HEK293 (cell line): ENCODE data around the gene GNA12.

Experiments used
- CTCF ChIA-PET: fragments of 350-600 bp; formaldehyde crosslinking; extraction: SDS; loops from one replicate; lab custom pipeline; 2021; ENCODE audit warnings: antibody characterized with exemption; lab: Yijun Ruan, JAX
- POLR2A ChIA-PET: fragments of 300-600 bp; formaldehyde crosslinking; extraction: SDS; loops from one replicate; lab custom pipeline; 2020; ENCODE audit warnings: antibody characterized with exemption, inconsistent platforms; lab: Yijun Ruan, JAX
- H3K27ac ChIP-seq: fragments of 200-500 bp; sonication (Bioruptor generic); 2 replicates; pipeline ENCODE4 v1.5.1; 2014; ENCODE audit warnings: low read depth, low read length, control low read depth, inconsistent platforms; ENCODE audit errors: extremely low read depth
- H3K36me3 ChIP-seq, 2 experiments: fragments of 200-500 bp in 1 of 2; sonication (Bioruptor generic) in 1 of 2; 1 replicate in 1 of 2; 2 replicates in 1 of 2; pipeline ENCODE4 v1.5.1; 2014 to 2017; ENCODE audit warnings: inconsistent platforms in 2 of 2, low read length in 2 of 2; ENCODE audit not compliant: control insufficient read depth in 2 of 2, insufficient read depth in 1 of 2
- H3K4me1 ChIP-seq: fragments of 200-500 bp; sonication (Bioruptor generic); 2 replicates; pipeline ENCODE4 v1.5.1; 2014; ENCODE audit warnings: mild to moderate bottlenecking, low read length, inconsistent platforms; ENCODE audit not compliant: control insufficient read depth, insufficient read depth
- H3K4me3 ChIP-seq: 2 replicates; pipeline ENCODE4 v1.5.1; 2011; ENCODE audit warnings: low read depth, mild to moderate bottlenecking, control low read depth, low read length, moderate library complexity
- H3K9me3 ChIP-seq: fragments of 200-500 bp; sonication (Bioruptor generic); 2 replicates; pipeline ENCODE4 v1.5.1; 2014; ENCODE audit warnings: low read depth, low read length, inconsistent platforms; ENCODE audit not compliant: control insufficient read depth, insufficient read depth
- HOXA7 ChIP-seq: sonication (generic); formaldehyde crosslinking; IDR thresholded peaks from 2 replicates; pipeline ENCODE4 v1.8.1; 2022; ENCODE audit warnings: missing genetic modification reagents, borderline replicate concordance
- SCRT1 ChIP-seq: fragments of 450-650 bp; formaldehyde crosslinking; IDR thresholded peaks from 2 replicates; pipeline ENCODE4 v1.5.1; 2016; ENCODE audit warnings: missing biosample characterization, missing genetic modification characterization, borderline replicate concordance
- SP3 ChIP-seq: fragments of 450-650 bp; formaldehyde crosslinking; IDR thresholded peaks from 2 replicates; pipeline ENCODE4 v1.5.1; 2016; ENCODE audit warnings: missing biosample characterization, missing genetic modification characterization
- TRIM28 ChIP-seq: IDR thresholded peaks from 2 replicates; pipeline ENCODE4 v1.6.1; 2011; ENCODE audit warnings: low read length, control low read depth, borderline replicate concordance
- ZBTB10 ChIP-seq: fragments of 450-650 bp; formaldehyde crosslinking; IDR thresholded peaks from 2 replicates; pipeline ENCODE4 v1.5.1; 2016; ENCODE audit warnings: missing biosample characterization, missing genetic modification characterization
- ZNF37A ChIP-seq: fragments of 450-650 bp; IDR thresholded peaks from 2 replicates; pipeline ENCODE4 v1.5.1; 2018; ENCODE audit warnings: missing biosample characterization, missing genetic modification characterization
- ZNF391 ChIP-seq: fragments of 450-650 bp; formaldehyde crosslinking; IDR thresholded peaks from 2 replicates; pipeline ENCODE4 v1.5.1; 2016; ENCODE audit warnings: low read depth, missing biosample characterization, missing genetic modification characterization, borderline replicate concordance
- ZNF560 ChIP-seq: fragments of 450-650 bp; formaldehyde crosslinking; IDR thresholded peaks from 2 replicates; pipeline ENCODE4 v1.5.1; 2017; ENCODE audit warnings: missing biosample characterization, missing genetic modification characterization, borderline replicate concordance
- ZNF654 ChIP-seq: fragments of 450-650 bp; formaldehyde crosslinking; IDR thresholded peaks from 2 replicates; pipeline ENCODE4 v1.5.1; 2016; ENCODE audit warnings: low read depth, missing biosample characterization, missing genetic modification characterization
- TF ChIP-seq, protein P1 (sequence below): fragments of 450-650 bp; formaldehyde crosslinking; IDR thresholded peaks from 2 replicates; pipeline ENCODE4 v1.5.1; 2016; ENCODE audit warnings: missing biosample characterization, missing genetic modification characterization, borderline replicate concordance
- TF ChIP-seq, protein P2 (sequence below): fragments of 450-650 bp; formaldehyde crosslinking; IDR thresholded peaks from 2 replicates; pipeline ENCODE4 v1.5.1; 2016; ENCODE audit warnings: missing biosample characterization, missing genetic modification characterization

GNA12 gene

GRCh38 chr7:2866601-2867000, 22.5 kb upstream of the GNA12 start:
- TF ChIP-seq ZNF391 (tag by site-specific recombination) (no peak), ZNF560 (tag by site-specific recombination) (no peak), ZNF37A (tag by site-specific recombination) (no peak), HOXA7 (CRISPR knock-in tag) (no peak), ZBTB10 (tag by site-specific recombination) (no peak), SCRT1 (tag by site-specific recombination) (no peak)
- TF ChIP-seq, protein P1, sequence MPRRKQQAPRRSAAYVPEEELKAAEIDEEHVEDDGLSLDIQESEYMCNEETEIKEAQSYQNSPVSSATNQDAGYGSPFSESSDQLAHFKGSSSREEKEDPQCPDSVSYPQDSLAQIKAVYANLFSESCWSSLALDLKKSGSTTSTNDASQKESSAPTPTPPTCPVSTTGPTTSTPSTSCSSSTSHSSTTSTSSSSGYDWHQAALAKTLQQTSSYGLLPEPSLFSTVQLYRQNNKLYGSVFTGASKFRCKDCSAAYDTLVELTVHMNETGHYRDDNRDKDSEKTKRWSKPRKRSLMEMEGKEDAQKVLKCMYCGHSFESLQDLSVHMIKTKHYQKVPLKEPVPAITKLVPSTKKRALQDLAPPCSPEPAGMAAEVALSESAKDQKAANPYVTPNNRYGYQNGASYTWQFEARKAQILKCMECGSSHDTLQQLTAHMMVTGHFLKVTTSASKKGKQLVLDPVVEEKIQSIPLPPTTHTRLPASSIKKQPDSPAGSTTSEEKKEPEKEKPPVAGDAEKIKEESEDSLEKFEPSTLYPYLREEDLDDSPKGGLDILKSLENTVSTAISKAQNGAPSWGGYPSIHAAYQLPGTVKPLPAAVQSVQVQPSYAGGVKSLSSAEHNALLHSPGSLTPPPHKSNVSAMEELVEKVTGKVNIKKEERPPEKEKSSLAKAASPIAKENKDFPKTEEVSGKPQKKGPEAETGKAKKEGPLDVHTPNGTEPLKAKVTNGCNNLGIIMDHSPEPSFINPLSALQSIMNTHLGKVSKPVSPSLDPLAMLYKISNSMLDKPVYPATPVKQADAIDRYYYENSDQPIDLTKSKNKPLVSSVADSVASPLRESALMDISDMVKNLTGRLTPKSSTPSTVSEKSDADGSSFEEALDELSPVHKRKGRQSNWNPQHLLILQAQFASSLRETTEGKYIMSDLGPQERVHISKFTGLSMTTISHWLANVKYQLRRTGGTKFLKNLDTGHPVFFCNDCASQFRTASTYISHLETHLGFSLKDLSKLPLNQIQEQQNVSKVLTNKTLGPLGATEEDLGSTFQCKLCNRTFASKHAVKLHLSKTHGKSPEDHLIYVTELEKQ (tag by site-specific recombination) = no peak
- TF ChIP-seq, protein P2, sequence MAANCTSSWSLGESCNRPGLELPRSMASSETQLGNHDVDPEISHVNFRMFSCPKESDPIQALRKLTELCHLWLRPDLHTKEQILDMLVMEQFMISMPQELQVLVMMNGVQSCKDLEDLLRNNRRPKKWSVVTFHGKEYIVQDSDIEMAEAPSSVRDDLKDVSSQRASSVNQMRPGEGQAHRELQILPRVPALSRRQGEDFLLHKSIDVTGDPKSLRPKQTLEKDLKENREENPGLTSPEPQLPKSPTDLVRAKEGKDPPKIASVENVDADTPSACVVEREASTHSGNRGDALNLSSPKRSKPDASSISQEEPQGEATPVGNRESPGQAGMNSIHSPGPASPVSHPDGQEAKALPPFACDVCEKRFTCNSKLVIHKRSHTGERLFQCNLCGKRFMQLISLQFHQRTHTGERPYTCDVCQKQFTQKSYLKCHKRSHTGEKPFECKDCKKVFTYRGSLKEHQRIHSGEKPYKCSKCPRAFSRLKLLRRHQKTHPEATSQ (tag by site-specific recombination) = no peak
- TF ChIP-seq, all 188 proteins: peak for 0
- ChIA-PET POLR2A (interaction anchor here (0.9 kb wide), 1 partner anchor 11 kb away, joined by 4 read pairs; no protein-coding TSS in a partner anchor), CTCF (interaction anchor here (0.6 to 3.0 kb wide), 6 partner anchors 17 to 843 kb away, joined by 3 to 12 read pairs (median 4); no protein-coding TSS in a partner anchor)
- no peaks in the 10 kb centered on the region for H3K4me1 ChIP-seq
- H3K36me3 ChIP-seq = no peaks in the 10 kb centered on the region
- no peak overlapping the region for H3K27ac ChIP-seq
- no peaks in the 10 kb centered on the region for H3K9me3 ChIP-seq
- H3K4me3 ChIP-seq = no peak overlapping the region

- no peak overlapping the region for H3K4me3 ChIP-seq
- H3K27ac ChIP-seq = no peak overlapping the region
- TF ChIP-seq ZBTB10 (tag by site-specific recombination) (peak; percentile 48; the same call in 1 of the 2 replicates), ZNF654 (tag by site-specific recombination) (peak; percentile 76), TRIM28 (no peak), SP3 (tag by site-specific recombination) (no peak)
- TF ChIP-seq, all 188 proteins: peak for 2
- Histone ChIP-seq H3K36me3 (no peaks in the 10 kb centered on the region), H3K4me1 (no peaks in the 10 kb centered on the region), H3K9me3 (no peaks in the 10 kb centered on the region)
- POLR2A ChIA-PET = interaction anchor here (0.7 kb wide), 1 partner anchor 825 kb away, joined by 3 read pairs; no protein-coding TSS in a partner anchor
- CTCF ChIA-PET = interaction anchor here (0.6 to 3.0 kb wide), 32 partner anchors 10 to 1868 kb away, joined by 3 to 12 read pairs (median 3); no protein-coding TSS in a partner anchor
Measured at GRCh38 chr7:2864999-2865670, 21.0 kb upstream of the GNA12 start.
